IMR-90 (cell line): ENCODE measurements around the gene CAMSAP3. TPM values are rescaled to one million over a fixed set of nuclear protein-coding genes. Genes with fewer than 3 reads are reported as not detected.

Experiments
- ATAC-seq: fragments of 200-7000 bp; cut with Tn5 transposase; 2 replicates; pipeline ENCODE4 v1.9.1; 2020; ENCODE audit warnings: low read depth, mild to moderate bottlenecking, moderate library complexity
- BruUV-seq: library from RNA; stranded (reverse); fragments of 400-500 nt; replicated peaks from 2 replicates; lab custom pipeline; 2021; lab: Mats Ljungman, UMichigan
- CTCF ChIA-PET: fragments of 300-600 bp; formaldehyde crosslinking; extraction: SDS; loops from one replicate; lab custom pipeline; 2021; ENCODE audit warnings: antibody characterized with exemption; lab: Yijun Ruan, JAX
- POLR2A ChIA-PET: fragments of 300-600 bp; sonication (Branson Sonifier 250); formaldehyde crosslinking; loops from one replicate; lab custom pipeline; 2022; ENCODE audit warnings: antibody characterized with exemption; ENCODE audit not compliant: unreplicated experiment; lab: Charles Lee
- DNase-seq: peaks from one replicate; pipeline ENCODE4 v3.0.0; 2013
- H2AFZ ChIP-seq: replicated peaks from 2 replicates; pipeline ENCODE3; 2013; ENCODE audit warnings: low read length, mild to moderate bottlenecking; ENCODE audit not compliant: poor library complexity
- H2AK5ac ChIP-seq: 2 replicates; pipeline ENCODE4 v1.6.1; 2013; ENCODE audit warnings: low read depth, low read length, inconsistent platforms
- H2AK9ac ChIP-seq: replicated peaks from 2 replicates; pipeline ENCODE3; 2013; ENCODE audit warnings: mild to moderate bottlenecking, low read depth, low read length, moderate library complexity; ENCODE audit not compliant: poor library complexity
- H2BK120ac ChIP-seq: 2 replicates; pipeline ENCODE4 v1.6.1; 2013; ENCODE audit warnings: low read depth, low read length, inconsistent platforms
- H2BK15ac ChIP-seq: 3 replicates; pipeline ENCODE4 v1.6.1; 2013; ENCODE audit warnings: low read depth, low read length, inconsistent platforms
- H2BK20ac ChIP-seq: 2 replicates; pipeline ENCODE4 v1.6.1; 2013; ENCODE audit warnings: low read depth, mild to moderate bottlenecking, inconsistent platforms, low read length, moderate library complexity
- H2BK5ac ChIP-seq: 2 replicates; pipeline ENCODE4 v1.6.1; 2013; ENCODE audit warnings: mild to moderate bottlenecking, low read depth, low read length, inconsistent platforms; ENCODE audit not compliant: poor library complexity, severe bottlenecking
- H3K14ac ChIP-seq: replicated peaks from 2 replicates; pipeline ENCODE4 v1.6.1; 2013; ENCODE audit warnings: low read depth, low read length, inconsistent platforms
- H3K18ac ChIP-seq: 2 replicates; pipeline ENCODE4 v1.6.1; 2013; ENCODE audit warnings: low read depth, low read length, control low read depth
- H3K23ac ChIP-seq: 2 replicates; pipeline ENCODE4 v1.6.1; 2013; ENCODE audit warnings: low read depth, low read length, inconsistent platforms
- H3K27ac ChIP-seq: 2 replicates; pipeline ENCODE4 v1.5.1; 2013; ENCODE audit warnings: mild to moderate bottlenecking, control low read depth, low read length; ENCODE audit not compliant: insufficient read depth
- H3K27me3 ChIP-seq: 2 replicates; pipeline ENCODE4 v1.6.1; 2013; ENCODE audit warnings: low read length; ENCODE audit not compliant: control insufficient read depth, insufficient read depth
- H3K36me3 ChIP-seq: 2 replicates; pipeline ENCODE4 v1.6.1; 2013; ENCODE audit warnings: low read length, mixed read lengths; ENCODE audit not compliant: control insufficient read depth, insufficient read depth
- H3K4ac ChIP-seq: 2 replicates; pipeline ENCODE4 v1.6.1; 2013; ENCODE audit warnings: low read depth, low read length, inconsistent platforms
- H3K4me1 ChIP-seq: 2 replicates; pipeline ENCODE4 v1.6.1; 2013; ENCODE audit warnings: low read length, mixed read lengths; ENCODE audit not compliant: control insufficient read depth, insufficient read depth
- H3K4me2 ChIP-seq: 2 replicates; pipeline ENCODE4 v1.6.1; 2013; ENCODE audit warnings: low read depth, mild to moderate bottlenecking, control low read depth, low read length, moderate library complexity
- H3K4me3 ChIP-seq: 2 replicates; pipeline ENCODE4 v1.5.1; 2013; ENCODE audit warnings: low read depth, mild to moderate bottlenecking, control low read depth, low read length, moderate library complexity; ENCODE audit not compliant: insufficient read depth
- H3K56ac ChIP-seq: 2 replicates; pipeline ENCODE4 v1.6.1; 2013; ENCODE audit warnings: low read length, inconsistent platforms; ENCODE audit not compliant: insufficient read depth; ENCODE audit errors: extremely low read depth
- H3K79me1 ChIP-seq, 2 experiments: 2 replicates each; pipeline ENCODE4 v1.6.1; 2013; ENCODE audit warnings: low read length in 2 of 2, inconsistent platforms in 1 of 2, low read depth in 1 of 2
- H3K9ac ChIP-seq: 2 replicates; pipeline ENCODE4 v1.6.1; 2013; ENCODE audit warnings: low read depth, low read length, control low read depth
- H3K9me1 ChIP-seq: 2 replicates; pipeline ENCODE4 v1.6.1; 2013; ENCODE audit warnings: low read length, inconsistent platforms; ENCODE audit not compliant: insufficient read depth
- H3K9me3 ChIP-seq: 2 replicates; pipeline ENCODE4 v1.6.1; 2013; ENCODE audit warnings: low read length; ENCODE audit not compliant: control insufficient read depth, insufficient read depth
- H4K20me1 ChIP-seq: 2 replicates; pipeline ENCODE4 v1.6.1; 2013; ENCODE audit warnings: low read length, inconsistent platforms; ENCODE audit not compliant: insufficient read depth
- H4K5ac ChIP-seq: 2 replicates; pipeline ENCODE4 v1.6.1; 2013; ENCODE audit warnings: mild to moderate bottlenecking, low read depth, low read length, control low read depth
- H4K8ac ChIP-seq, 2 experiments: 2 replicates each; pipeline ENCODE4 v1.6.1; 2013; ENCODE audit warnings: low read depth in 2 of 2, low read length in 2 of 2, control low read depth in 1 of 2, inconsistent platforms in 1 of 2
- H4K91ac ChIP-seq: 2 replicates; pipeline ENCODE4 v1.6.1; 2013; ENCODE audit warnings: low read depth, low read length, inconsistent platforms; ENCODE audit not compliant: insufficient read depth
- BHLHE40 ChIP-seq: fragments of 150-350 bp; IDR thresholded peaks from 2 replicates; pipeline ENCODE4 v1.6.1; 2016; ENCODE audit warnings: mild to moderate bottlenecking, low read depth, low read length
- CEBPB ChIP-seq: IDR thresholded peaks from 2 replicates; pipeline ENCODE4 v1.6.1; 2012; ENCODE audit warnings: low read depth, low read length, improper control_type of control experiment
- CHD1 ChIP-seq: IDR thresholded peaks from 2 replicates; pipeline ENCODE4 v1.6.1; 2012; ENCODE audit warnings: low read depth, low read length, improper control_type of control experiment
- FOS ChIP-seq: fragments of 150-350 bp; IDR thresholded peaks from 2 replicates; pipeline ENCODE4 v1.6.1; 2016; ENCODE audit warnings: low read depth, low read length
- MAFK ChIP-seq: IDR thresholded peaks from 2 replicates; pipeline ENCODE4 v1.6.1; 2012; ENCODE audit warnings: low read depth, low read length, improper control_type of control experiment
- MAZ ChIP-seq: IDR thresholded peaks from 2 replicates; pipeline ENCODE4 v1.6.1; 2012; ENCODE audit warnings: low read depth, mild to moderate bottlenecking, low read length, improper control_type of control experiment, moderate library complexity, borderline replicate concordance
- MXI1 ChIP-seq: IDR thresholded peaks from 2 replicates; pipeline ENCODE4 v1.6.1; 2012; ENCODE audit warnings: low read depth, mild to moderate bottlenecking, low read length, moderate library complexity, borderline replicate concordance
- NFE2L2 ChIP-seq: fragments of 150-350 bp; IDR thresholded peaks from 2 replicates; pipeline ENCODE4 v1.6.1; 2016; ENCODE audit warnings: low read depth, mild to moderate bottlenecking, low read length
- POLR2A ChIP-seq: IDR thresholded peaks from 2 replicates; pipeline ENCODE4 v1.6.1; 2012; ENCODE audit warnings: mild to moderate bottlenecking, low read depth, low read length
- RAD21 ChIP-seq: IDR thresholded peaks from 2 replicates; pipeline ENCODE4 v1.6.1; 2012; ENCODE audit warnings: low read length, improper control_type of control experiment
- RCOR1 ChIP-seq: IDR thresholded peaks from 2 replicates; pipeline ENCODE4 v1.6.1; 2012; ENCODE audit warnings: mild to moderate bottlenecking, low read length, improper control_type of control experiment; ENCODE audit not compliant: insufficient replicate concordance
- SMC3 ChIP-seq: fragments of 150-350 bp; IDR thresholded peaks from 2 replicates; pipeline ENCODE4 v1.6.1; 2016; ENCODE audit warnings: low read depth, mild to moderate bottlenecking, antibody characterized with exemption, low read length, moderate library complexity
- WGBS, 2 experiments: methylation state at CpG; one replicate each; pipeline versions ENCODE4 v1.1.5 to v1.1.7; 2013; ENCODE audit warnings: missing lambda C conversion rate in 2 of 2; ENCODE audit not compliant: insufficient read length in 1 of 2; ENCODE audit errors: extremely low coverage in 2 of 2; 5-methylcytosine and 5-hydroxymethylcytosine counted together
- dilution Hi-C: fragments of 300-500 bp; cut with HindIII; formaldehyde crosslinking; loops from one replicate; pipeline ENCODE4 v1.14.3; 2018; ENCODE audit warnings: low sequenced_read_pairs; ENCODE audit not compliant: unreplicated experiment
- in situ Hi-C: fragments of 300-500 bp; cut with MboI; formaldehyde crosslinking; loops from 3 replicates; pipeline ENCODE4 v1.14.3; 2019; ENCODE audit warnings: low sequenced_read_pairs, inconsistent platforms, mixed read lengths
- intact Hi-C: fragments of 100-400 bp; cut with micrococcal nuclease; formaldehyde crosslinking; loops from 2 replicates; pipeline ENCODE4 v1.10.0; 2022
- polyA plus RNA-seq, 3 experiments: library from polyadenylated mRNA; depleted of rRNA; stranded (reverse); fragments of >200 nt; gene quantifications; 2 replicates each; pipeline ENCODE4 v1.2.3, GENCODE V29; 2012; ENCODE audit warnings: low replicate concordance in 1 of 3
- total RNA-seq: library from RNA; depleted of rRNA; stranded (reverse); fragments of >200 nt; gene quantifications from 2 replicates; pipeline ENCODE4 v1.2.3, GENCODE V29; 2012
- TF ChIP-seq, protein P1 (sequence below): conservative IDR thresholded peaks from 2 replicates; pipeline ENCODE4 v1.5.1; 2012; ENCODE audit warnings: mild to moderate bottlenecking, low read depth, low read length, improper control_type of control experiment
- TF ChIP-seq, protein P2 (sequence below): fragments of 150-350 bp; IDR thresholded peaks from 2 replicates; pipeline ENCODE4 v1.6.1; 2016; ENCODE audit warnings: low read depth, mild to moderate bottlenecking, low read length, moderate library complexity, borderline replicate concordance
- TF ChIP-seq, protein P3 (sequence below): fragments of 150-350 bp; IDR thresholded peaks from 2 replicates; pipeline ENCODE4 v1.6.1; 2017; ENCODE audit warnings: mild to moderate bottlenecking, antibody characterized with exemption, low read length, low read depth

Gene CAMSAP3
- total and polyA plus RNA-seq, 2 of the 4 experiments (the other 2 are of a cell fraction): not detected

DNA sequence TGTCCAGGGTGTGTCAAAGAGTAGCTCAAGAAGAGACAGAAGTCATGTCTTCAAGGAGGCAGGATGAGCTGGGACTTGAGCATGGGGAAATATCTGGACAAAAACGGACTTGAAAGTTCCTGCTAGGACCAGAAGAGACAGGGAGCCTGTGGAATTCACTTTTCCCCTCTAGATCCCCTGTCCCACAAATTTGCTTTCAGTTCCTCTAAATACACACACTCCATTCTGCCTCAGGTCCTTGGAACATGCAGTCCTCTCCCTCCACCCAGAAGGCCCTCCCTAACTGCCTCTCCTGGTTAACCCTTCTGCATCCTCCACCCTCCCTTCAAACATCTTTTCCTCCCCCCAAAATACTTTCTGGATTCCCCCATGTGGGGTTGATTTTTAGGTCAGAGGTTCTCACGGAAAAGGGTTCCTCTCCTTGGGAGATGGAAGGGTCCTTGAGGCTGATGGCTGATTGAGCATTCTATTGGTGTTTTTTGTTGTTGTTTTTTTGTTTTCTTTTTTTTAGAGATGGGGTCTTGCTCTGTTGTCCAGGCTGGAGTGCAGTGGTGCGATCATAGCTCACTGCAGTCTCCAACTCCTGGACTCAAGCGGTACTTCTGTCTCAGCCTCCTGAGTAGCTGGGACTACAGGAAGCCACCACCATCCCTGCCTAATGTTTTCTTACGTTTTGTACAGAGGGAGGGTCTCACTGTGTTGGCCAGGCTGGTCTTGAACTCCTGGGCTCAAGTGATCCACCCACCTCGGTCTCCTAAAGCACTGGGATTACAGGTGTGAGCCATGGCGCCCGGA, 66.3 kb downstream of the CAMSAP3 start:
- Histone ChIP-seq H2AK9ac (no peak overlapping the region), H3K4ac (no peak overlapping the region), H3K27ac (no peak overlapping the region), H2AFZ (no peak overlapping the region), H2BK120ac (no peak overlapping the region), H3K9me1 (no peaks in the 10 kb centered on the region), H3K4me2 (no peak overlapping the region), H2BK15ac (no peak overlapping the region), H4K8ac (no peak overlapping the region), H2BK20ac (no peak overlapping the region), H3K4me1 (no peaks in the 10 kb centered on the region), H3K9ac (no peak overlapping the region), H3K14ac (no peak overlapping the region), H2BK5ac (no peak overlapping the region), H3K79me1 (no peaks in the 10 kb centered on the region), H2AK5ac (no peak overlapping the region), H3K23ac (no peak overlapping the region), H3K18ac (no peak overlapping the region), H3K4me3 (no peak overlapping the region), H4K91ac (no peak overlapping the region), H3K56ac (no peak overlapping the region), H4K5ac (no peak overlapping the region), H3K27me3 (peaks cover 9% of the 10 kb centered on the region), H4K20me1 (no peaks in the 10 kb centered on the region), H3K36me3 (no peaks in the 10 kb centered on the region), H3K9me3 (no peaks in the 10 kb centered on the region)
- intact Hi-C loops (no loop called here), in situ Hi-C loops (no loop called here), dilution Hi-C loops (no loop called here)
- 0% methylated on average over 1 of the region's 8 CpGs; no CpG with 5 or more reads in 1 of the 2 experiments for WGBS, 2 experiments
- no peak for TF ChIP-seq RCOR1
- TF ChIP-seq POLR2A: no peak
- no peak for TF ChIP-seq MAZ
- TF ChIP-seq, protein P1, sequence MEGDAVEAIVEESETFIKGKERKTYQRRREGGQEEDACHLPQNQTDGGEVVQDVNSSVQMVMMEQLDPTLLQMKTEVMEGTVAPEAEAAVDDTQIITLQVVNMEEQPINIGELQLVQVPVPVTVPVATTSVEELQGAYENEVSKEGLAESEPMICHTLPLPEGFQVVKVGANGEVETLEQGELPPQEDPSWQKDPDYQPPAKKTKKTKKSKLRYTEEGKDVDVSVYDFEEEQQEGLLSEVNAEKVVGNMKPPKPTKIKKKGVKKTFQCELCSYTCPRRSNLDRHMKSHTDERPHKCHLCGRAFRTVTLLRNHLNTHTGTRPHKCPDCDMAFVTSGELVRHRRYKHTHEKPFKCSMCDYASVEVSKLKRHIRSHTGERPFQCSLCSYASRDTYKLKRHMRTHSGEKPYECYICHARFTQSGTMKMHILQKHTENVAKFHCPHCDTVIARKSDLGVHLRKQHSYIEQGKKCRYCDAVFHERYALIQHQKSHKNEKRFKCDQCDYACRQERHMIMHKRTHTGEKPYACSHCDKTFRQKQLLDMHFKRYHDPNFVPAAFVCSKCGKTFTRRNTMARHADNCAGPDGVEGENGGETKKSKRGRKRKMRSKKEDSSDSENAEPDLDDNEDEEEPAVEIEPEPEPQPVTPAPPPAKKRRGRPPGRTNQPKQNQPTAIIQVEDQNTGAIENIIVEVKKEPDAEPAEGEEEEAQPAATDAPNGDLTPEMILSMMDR: no peak
- TF ChIP-seq CHD1: no peak
- TF ChIP-seq, protein P2, sequence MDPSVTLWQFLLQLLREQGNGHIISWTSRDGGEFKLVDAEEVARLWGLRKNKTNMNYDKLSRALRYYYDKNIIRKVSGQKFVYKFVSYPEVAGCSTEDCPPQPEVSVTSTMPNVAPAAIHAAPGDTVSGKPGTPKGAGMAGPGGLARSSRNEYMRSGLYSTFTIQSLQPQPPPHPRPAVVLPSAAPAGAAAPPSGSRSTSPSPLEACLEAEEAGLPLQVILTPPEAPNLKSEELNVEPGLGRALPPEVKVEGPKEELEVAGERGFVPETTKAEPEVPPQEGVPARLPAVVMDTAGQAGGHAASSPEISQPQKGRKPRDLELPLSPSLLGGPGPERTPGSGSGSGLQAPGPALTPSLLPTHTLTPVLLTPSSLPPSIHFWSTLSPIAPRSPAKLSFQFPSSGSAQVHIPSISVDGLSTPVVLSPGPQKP: no peak
- no peak for TF ChIP-seq NFE2L2
- TF ChIP-seq FOS: no peak
- no peak for TF ChIP-seq CEBPB
- no peak for TF ChIP-seq MAFK
- no peak for TF ChIP-seq MXI1
- no peak for TF ChIP-seq BHLHE40
- TF ChIP-seq, protein P3, sequence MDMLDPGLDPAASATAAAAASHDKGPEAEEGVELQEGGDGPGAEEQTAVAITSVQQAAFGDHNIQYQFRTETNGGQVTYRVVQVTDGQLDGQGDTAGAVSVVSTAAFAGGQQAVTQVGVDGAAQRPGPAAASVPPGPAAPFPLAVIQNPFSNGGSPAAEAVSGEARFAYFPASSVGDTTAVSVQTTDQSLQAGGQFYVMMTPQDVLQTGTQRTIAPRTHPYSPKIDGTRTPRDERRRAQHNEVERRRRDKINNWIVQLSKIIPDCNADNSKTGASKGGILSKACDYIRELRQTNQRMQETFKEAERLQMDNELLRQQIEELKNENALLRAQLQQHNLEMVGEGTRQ: no peak
- TF ChIP-seq RAD21: no peak
- TF ChIP-seq SMC3: no peak
- no peak for ATAC-seq
- ChIA-PET CTCF (interaction anchor here (1.2 kb wide), 1 partner anchor 19 kb away, joined by 4 read pairs; the partner anchor contains the start of gene TRAPPC5), POLR2A (no interaction called here)
- no peak for DNase-seq
- no TSS peak for BruUV-seq
